Measurements from ENCODE around the gene GDF15. TPM values are rescaled to one million over a fixed set of nuclear protein-coding genes. Genes with fewer than 3 reads are reported as not detected.

The GDF15 gene
- total and polyA plus RNA-seq, 5 donors from 2014 or later, result not detected

DNA sequence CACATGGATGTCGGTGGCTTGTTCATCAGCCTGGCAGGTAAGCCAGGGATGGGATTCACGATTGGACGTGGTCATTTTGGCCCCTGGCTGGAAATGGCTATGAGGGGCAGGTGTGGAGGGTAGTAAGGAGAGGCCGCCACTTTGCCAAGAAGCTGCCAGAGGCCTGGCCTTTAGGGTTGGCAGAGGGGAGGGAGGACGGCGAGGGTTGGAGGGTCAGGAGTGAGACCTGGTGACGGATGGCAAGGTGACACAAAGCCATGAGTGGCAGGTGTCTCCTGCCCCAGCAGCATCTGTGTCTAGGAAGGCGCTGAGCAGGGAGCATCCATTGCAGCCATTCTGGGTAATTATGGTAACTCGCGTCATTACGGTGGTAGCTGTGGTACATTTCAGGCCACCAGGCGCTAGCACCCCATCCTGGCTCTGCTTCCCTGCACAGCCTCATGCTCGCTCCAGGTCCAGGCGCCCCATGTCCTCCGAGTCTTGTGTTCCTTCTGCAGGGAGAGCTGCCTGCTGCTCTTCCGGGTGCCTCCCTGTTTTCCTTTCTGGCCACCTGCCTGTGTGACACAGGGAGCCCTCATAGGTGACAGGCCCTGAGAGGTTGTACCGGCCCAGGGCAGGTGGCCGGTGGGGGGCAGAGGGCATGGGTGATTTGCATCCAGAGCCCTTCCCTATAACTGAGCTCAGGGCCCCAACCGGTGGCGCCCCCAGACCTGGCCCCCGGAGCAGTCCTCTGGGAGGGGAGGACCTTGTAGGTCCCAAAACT lies 37.5 kb downstream of the GDF15 start:
- Mint-ChIP-seq H3K36me3 (no peaks in the 10 kb centered on the region), H3K4me3 (peak overlapping the region in 3 of 4 donors; percentile 84 to 96 (median 88)), H3K9me3 (no peaks in the 10 kb centered on the region), H3K27me3 (peaks cover 5% of the 10 kb centered on the region), H3K27ac (peak overlapping the region; percentile 82 to 89 (median 87)), H3K4me1 (peaks cover 7 to 73% (median 36%) of the 10 kb centered on the region in 4 donors)
- Histone ChIP-seq H3K9me3 (ENCODE audit: control insufficient read depth in 2 of 2, low read length in 2 of 2) (no peaks in the 10 kb centered on the region), H3K27me3 (ENCODE audit: control insufficient read depth, insufficient read depth, low read length) (no peaks in the 10 kb centered on the region), H3K4me1 (ENCODE audit: control insufficient read depth, insufficient read depth, low read length, poor library complexity, severe bottlenecking) (peaks cover 75% of the 10 kb centered on the region), H3K27ac (ENCODE audit: insufficient read depth, low read length, poor library complexity, severe bottlenecking) (peak overlapping the region; percentile 69), H3K4me3 (ENCODE audit: low read depth, low read length) (peak overlapping the region; percentile 51), H3K36me3 (ENCODE audit: control insufficient read depth, insufficient read depth, low read length) (no peaks in the 10 kb centered on the region)
- ATAC-seq (ENCODE audit: low read depth in 2 of 2) (no peak), DNase-seq (no peak)

- Histone ChIP-seq H3K4me1 (ENCODE audit: control insufficient read depth, insufficient read depth, low read length, poor library complexity, severe bottlenecking) (peaks cover 76% of the 10 kb centered on the region), H3K27ac (ENCODE audit: insufficient read depth, low read length, poor library complexity, severe bottlenecking) (peak overlapping the region; percentile 69), H3K9me3 (ENCODE audit: control insufficient read depth in 2 of 2, low read length in 2 of 2) (no peaks in the 10 kb centered on the region)
These were observed 38.3 kb downstream of the GDF15 start for GRCh38 chr19:18424122-18424889.

GRCh38 chr19:18424890-18425514 lies 39.0 kb downstream of the GDF15 start:
- Histone ChIP-seq H3K9me3 (ENCODE audit: control insufficient read depth in 2 of 2, low read length in 2 of 2) (no peaks in the 10 kb centered on the region), H3K27ac (ENCODE audit: insufficient read depth, low read length, poor library complexity, severe bottlenecking) (no peak overlapping the region), H3K36me3 (ENCODE audit: control insufficient read depth, insufficient read depth, low read length) (no peaks in the 10 kb centered on the region), H3K4me3 (ENCODE audit: low read depth, low read length) (no peak overlapping the region), H3K27me3 (ENCODE audit: control insufficient read depth, insufficient read depth, low read length) (no peaks in the 10 kb centered on the region), H3K4me1 (ENCODE audit: control insufficient read depth, insufficient read depth, low read length, poor library complexity, severe bottlenecking) (peaks cover 81% of the 10 kb centered on the region)
- no peak for DNase-seq
- peak overlapping the region in 1 of 3 donors; percentile 55 for H3K27ac Mint-ChIP-seq
- no peak overlapping the region for H3K4me3 Mint-ChIP-seq
- ATAC-seq (ENCODE audit: low read depth in 2 of 2), result no peak
- H3K9me3 Mint-ChIP-seq, result no peaks in the 10 kb centered on the region
- H3K27me3 Mint-ChIP-seq, result no peaks in the 10 kb centered on the region
- H3K4me1 Mint-ChIP-seq, result peaks cover 7 to 73% (median 30%) of the 10 kb centered on the region in 4 donors
- no peaks in the 10 kb centered on the region for H3K36me3 Mint-ChIP-seq

More at GRCh38 chr19:18424122-18424889, 38.3 kb downstream of the GDF15 start:
- ATAC-seq (ENCODE audit: low read depth in 2 of 2) (no peak), DNase-seq (no peak)
- H3K36me3 Mint-ChIP-seq, result no peaks in the 10 kb centered on the region
- Histone ChIP-seq H3K4me3 (ENCODE audit: low read depth, low read length) (no peak overlapping the region), H3K36me3 (ENCODE audit: control insufficient read depth, insufficient read depth, low read length) (no peaks in the 10 kb centered on the region), H3K27me3 (ENCODE audit: control insufficient read depth, insufficient read depth, low read length) (no peaks in the 10 kb centered on the region)
- peak overlapping the region in 2 of 3 donors; percentile 59 to 60 for H3K27ac Mint-ChIP-seq
- peaks cover 7 to 70% (median 31%) of the 10 kb centered on the region in 4 donors for H3K4me1 Mint-ChIP-seq
- H3K4me3 Mint-ChIP-seq, result peak overlapping the region in 1 of 4 donors; percentile 96
- no peaks in the 10 kb centered on the region for H3K9me3 Mint-ChIP-seq
- no peaks in the 10 kb centered on the region for H3K27me3 Mint-ChIP-seq

DNA sequence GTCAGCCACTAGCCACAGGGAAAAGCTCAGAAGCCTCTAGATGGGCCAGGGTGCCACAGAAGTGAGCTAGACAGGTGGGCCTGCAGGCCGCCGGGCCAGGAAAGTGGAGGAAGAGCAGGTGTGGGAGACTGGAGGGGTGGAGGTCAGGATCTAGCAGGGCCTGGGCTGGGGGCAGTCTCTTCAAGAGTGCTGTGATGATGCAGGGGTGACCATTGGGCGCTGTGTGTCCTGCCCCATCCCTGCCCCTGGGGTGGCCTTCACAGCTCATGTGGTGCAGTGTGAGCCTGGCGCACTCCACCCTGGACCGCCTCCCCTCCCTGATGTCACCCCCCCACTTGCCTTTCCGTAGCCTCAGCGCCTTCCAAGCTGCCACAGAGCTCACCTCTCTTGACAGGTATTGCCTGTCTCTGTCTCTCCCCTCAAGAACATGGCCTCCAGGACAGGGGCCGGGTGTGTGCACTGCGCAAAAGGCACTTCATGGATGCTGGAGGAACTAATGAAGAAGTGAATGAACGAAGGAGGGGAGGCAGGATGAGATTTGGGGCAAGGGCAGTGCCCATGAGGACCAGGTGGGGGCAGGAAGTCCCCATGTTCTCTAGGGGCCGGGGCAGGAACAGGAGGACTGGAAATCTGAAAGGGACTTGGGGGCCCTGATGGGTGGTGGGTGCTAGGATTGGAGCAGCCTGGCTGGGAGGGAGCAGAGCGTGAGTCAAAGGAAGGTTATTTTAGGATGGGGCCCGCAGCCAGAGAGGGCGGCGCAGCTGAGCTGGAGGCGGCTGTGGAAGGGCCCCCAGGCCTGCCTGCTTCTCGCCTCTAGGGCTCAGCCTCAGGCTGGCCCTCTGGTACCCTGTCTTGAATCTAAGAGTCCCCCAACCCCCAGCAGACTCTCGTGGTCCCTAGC lies 39.8 kb downstream of the GDF15 start:
- Histone ChIP-seq H3K27me3 (ENCODE audit: control insufficient read depth, insufficient read depth, low read length) (no peaks in the 10 kb centered on the region), H3K27ac (ENCODE audit: insufficient read depth, low read length, poor library complexity, severe bottlenecking) (no peak overlapping the region), H3K4me1 (ENCODE audit: control insufficient read depth, insufficient read depth, low read length, poor library complexity, severe bottlenecking) (peaks cover 81% of the 10 kb centered on the region), H3K36me3 (ENCODE audit: control insufficient read depth, insufficient read depth, low read length) (no peaks in the 10 kb centered on the region), H3K9me3 (ENCODE audit: control insufficient read depth in 2 of 2, low read length in 2 of 2) (no peaks in the 10 kb centered on the region), H3K4me3 (ENCODE audit: low read depth, low read length) (no peak overlapping the region)
- no peaks in the 10 kb centered on the region for H3K9me3 Mint-ChIP-seq
- ATAC-seq (ENCODE audit: low read depth in 2 of 2) (no peak), DNase-seq (no peak)
- peak overlapping the region; percentile 38 to 90 (median 38) for H3K27ac Mint-ChIP-seq
- no peaks in the 10 kb centered on the region for H3K27me3 Mint-ChIP-seq
- peak overlapping the region in 2 of 4 donors; percentile 39 to 55 for H3K4me3 Mint-ChIP-seq
- H3K36me3 Mint-ChIP-seq, result no peaks in the 10 kb centered on the region
- H3K4me1 Mint-ChIP-seq, result peaks cover 7 to 67% (median 27%) of the 10 kb centered on the region in 4 donors

GRCh38 chr19:18426416-18426767 lies 40.4 kb downstream of the GDF15 start:
- Histone ChIP-seq H3K36me3 (ENCODE audit: control insufficient read depth, insufficient read depth, low read length) (no peaks in the 10 kb centered on the region), H3K9me3 (ENCODE audit: control insufficient read depth in 2 of 2, low read length in 2 of 2) (no peaks in the 10 kb centered on the region), H3K27ac (ENCODE audit: insufficient read depth, low read length, poor library complexity, severe bottlenecking) (no peak overlapping the region), H3K27me3 (ENCODE audit: control insufficient read depth, insufficient read depth, low read length) (no peaks in the 10 kb centered on the region), H3K4me3 (ENCODE audit: low read depth, low read length) (no peak overlapping the region), H3K4me1 (ENCODE audit: control insufficient read depth, insufficient read depth, low read length, poor library complexity, severe bottlenecking) (peaks cover 74% of the 10 kb centered on the region)
- H3K36me3 Mint-ChIP-seq, result no peaks in the 10 kb centered on the region
- H3K9me3 Mint-ChIP-seq, result no peaks in the 10 kb centered on the region
- H3K4me3 Mint-ChIP-seq, result peak overlapping the region in 1 of 4 donors; percentile 39
- peak overlapping the region in 1 of 3 donors; percentile 38 for H3K27ac Mint-ChIP-seq
- H3K4me1 Mint-ChIP-seq, result peaks cover 7 to 61% (median 23%) of the 10 kb centered on the region in 4 donors
- no peak for ATAC-seq (ENCODE audit: low read depth in 2 of 2)
- H3K27me3 Mint-ChIP-seq, result no peaks in the 10 kb centered on the region
- no peak for DNase-seq

GRCh38 chr19:18427080-18427742 lies 41.3 kb downstream of the GDF15 start:
- DNase-seq, result no peak
- no peaks in the 10 kb centered on the region for H3K36me3 ChIP-seq (ENCODE audit: control insufficient read depth, insufficient read depth, low read length)
- H3K4me1 ChIP-seq (ENCODE audit: control insufficient read depth, insufficient read depth, low read length, poor library complexity, severe bottlenecking), result peaks cover 66% of the 10 kb centered on the region
- Mint-ChIP-seq H3K4me3 (peak overlapping the region in 1 of 4 donors; percentile 69), H3K36me3 (no peaks in the 10 kb centered on the region), H3K27ac (peak overlapping the region in 1 of 3 donors; percentile 68), H3K27me3 (no peaks in the 10 kb centered on the region), H3K4me1 (peaks cover 7 to 53% (median 17%) of the 10 kb centered on the region in 4 donors), H3K9me3 (no peaks in the 10 kb centered on the region)
- no peak overlapping the region for H3K4me3 ChIP-seq (ENCODE audit: low read depth, low read length)
- H3K27ac ChIP-seq (ENCODE audit: insufficient read depth, low read length, poor library complexity, severe bottlenecking), result no peak overlapping the region
- H3K27me3 ChIP-seq (ENCODE audit: control insufficient read depth, insufficient read depth, low read length), result no peaks in the 10 kb centered on the region
- no peak for ATAC-seq (ENCODE audit: low read depth in 2 of 2)
- H3K9me3 ChIP-seq (ENCODE audit: control insufficient read depth in 2 of 2, low read length in 2 of 2), result no peaks in the 10 kb centered on the region
